ENCODE measurements around the gene SMYD3. TPM values are rescaled to one million over a fixed set of nuclear protein-coding genes. Genes with fewer than 3 reads are reported as not detected.

SMYD3 gene
- total and polyA plus RNA-seq, 2 donors (not counting 1 experiment from before 2014, with no cell fraction given), result 9.7 to 37.2 TPM

DNA sequence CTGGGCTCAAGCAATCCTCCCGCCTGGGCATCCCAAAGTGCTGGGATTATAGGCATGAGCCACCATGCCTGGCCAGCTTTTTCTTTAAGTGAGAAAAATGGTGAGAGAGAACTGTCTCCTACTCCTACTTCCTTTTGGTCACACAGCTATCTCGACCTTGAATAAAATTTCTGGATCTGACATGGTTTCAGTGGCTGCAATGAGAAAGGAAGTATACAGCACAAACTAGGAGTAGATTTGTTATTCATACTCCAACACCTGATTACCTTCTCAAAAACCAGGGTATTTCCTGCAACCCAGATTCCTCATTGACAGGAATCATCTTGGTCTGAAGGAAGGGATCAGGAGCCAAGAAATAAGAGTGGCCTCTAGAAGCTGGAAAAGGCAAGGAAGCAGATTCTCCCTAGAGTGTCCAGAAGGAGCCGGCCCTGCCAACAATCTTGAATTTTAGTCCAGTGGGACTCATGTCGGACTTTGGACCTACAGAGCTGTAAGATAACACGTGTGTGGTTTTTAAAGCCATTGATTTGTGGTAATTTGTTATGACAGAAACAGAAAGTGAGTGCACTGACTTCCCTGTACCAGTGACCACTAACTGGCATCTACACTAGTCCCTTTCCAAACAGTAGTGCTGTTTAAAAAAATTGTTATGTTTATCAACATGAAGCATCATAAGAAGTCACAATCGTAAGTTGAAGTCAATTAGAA lies 516.6 kb downstream of the SMYD3 start:
- Mint-ChIP-seq H3K27ac (no peak overlapping the region), H3K9me3 (ENCODE audit: insufficient read depth) (no peaks in the 10 kb centered on the region), H3K4me3 (no peak overlapping the region), H3K4me1 (peaks cover 3% of the 10 kb centered on the region), H3K27me3 (no peaks in the 10 kb centered on the region)
- ChIA-PET POLR2A (no interaction called here), CTCF (interaction anchor here (1.0 to 1.2 kb wide), 2 partner anchors 11 to 13 kb away, joined by 3 to 4 read pairs; no protein-coding TSS in a partner anchor)
- Histone ChIP-seq H3K4me1 (ENCODE audit: control insufficient read depth in 2 of 2, insufficient read depth in 2 of 2, low read length in 2 of 2) (peaks cover 0 to 7% of the 10 kb centered on the region in 2 donors), H3K27me3 (replicated peaks in 1 of 4; ENCODE audit: control extremely low read depth in 1 of 4, control insufficient read depth in 3 of 4, insufficient read depth in 4 of 4, low read length in 3 of 4) (no peaks in the 10 kb centered on the region), H3K4me2 (replicated peaks; ENCODE audit: low read depth, low read length, poor library complexity, severe bottlenecking) (no peak overlapping the region), H3K4me3 (ENCODE audit: control extremely low read depth in 1 of 5, extremely low read depth in 1 of 5, insufficient read depth in 1 of 5, low read depth in 2 of 5, low read length in 4 of 5) (no peak overlapping the region), H4K20me1 (ENCODE audit: control insufficient read depth, insufficient read depth, low read length, poor library complexity, severe bottlenecking) (no peaks in the 10 kb centered on the region), H3K9me3 (ENCODE audit: control extremely low read depth in 1 of 3, control insufficient read depth in 2 of 3, insufficient read depth in 1 of 3, low read length in 2 of 3) (no peaks in the 10 kb centered on the region), H3K27ac (ENCODE audit: low read length in 2 of 2) (no peak overlapping the region), H3K79me2 (ENCODE audit: control insufficient read depth, insufficient read depth, low read length) (no peaks in the 10 kb centered on the region), H3K9ac (ENCODE audit: low read length) (no peak overlapping the region), H3K36me3 (replicated peaks in 1 of 2; ENCODE audit: control extremely low read depth in 1 of 2, control insufficient read depth in 1 of 2, extremely low read depth in 1 of 2, insufficient read depth in 2 of 2, low read length in 1 of 2) (no peaks in the 10 kb centered on the region), H2AFZ (ENCODE audit: insufficient read depth, low read depth, low read length, poor library complexity, severe bottlenecking) (no peak overlapping the region)
- intact Hi-C loops (cut with micrococcal nuclease), result no loop called here
- ATAC-seq (ENCODE audit: low read depth) (no peak), DNase-seq (no peak)
- WGBS (ENCODE audit: insufficient coverage), result 83% methylated on average over 3 of the region's 6 CpGs
- TF ChIP-seq, protein P1, sequence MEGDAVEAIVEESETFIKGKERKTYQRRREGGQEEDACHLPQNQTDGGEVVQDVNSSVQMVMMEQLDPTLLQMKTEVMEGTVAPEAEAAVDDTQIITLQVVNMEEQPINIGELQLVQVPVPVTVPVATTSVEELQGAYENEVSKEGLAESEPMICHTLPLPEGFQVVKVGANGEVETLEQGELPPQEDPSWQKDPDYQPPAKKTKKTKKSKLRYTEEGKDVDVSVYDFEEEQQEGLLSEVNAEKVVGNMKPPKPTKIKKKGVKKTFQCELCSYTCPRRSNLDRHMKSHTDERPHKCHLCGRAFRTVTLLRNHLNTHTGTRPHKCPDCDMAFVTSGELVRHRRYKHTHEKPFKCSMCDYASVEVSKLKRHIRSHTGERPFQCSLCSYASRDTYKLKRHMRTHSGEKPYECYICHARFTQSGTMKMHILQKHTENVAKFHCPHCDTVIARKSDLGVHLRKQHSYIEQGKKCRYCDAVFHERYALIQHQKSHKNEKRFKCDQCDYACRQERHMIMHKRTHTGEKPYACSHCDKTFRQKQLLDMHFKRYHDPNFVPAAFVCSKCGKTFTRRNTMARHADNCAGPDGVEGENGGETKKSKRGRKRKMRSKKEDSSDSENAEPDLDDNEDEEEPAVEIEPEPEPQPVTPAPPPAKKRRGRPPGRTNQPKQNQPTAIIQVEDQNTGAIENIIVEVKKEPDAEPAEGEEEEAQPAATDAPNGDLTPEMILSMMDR (IDR thresholded peaks at IDR 0.05), result no peak
- no peak for TF ChIP-seq EZH2 (IDR thresholded peaks at IDR 0.05; ENCODE audit: borderline replicate concordance, insufficient read depth, low read depth, low read length, poor library complexity, severe bottlenecking)

DNA sequence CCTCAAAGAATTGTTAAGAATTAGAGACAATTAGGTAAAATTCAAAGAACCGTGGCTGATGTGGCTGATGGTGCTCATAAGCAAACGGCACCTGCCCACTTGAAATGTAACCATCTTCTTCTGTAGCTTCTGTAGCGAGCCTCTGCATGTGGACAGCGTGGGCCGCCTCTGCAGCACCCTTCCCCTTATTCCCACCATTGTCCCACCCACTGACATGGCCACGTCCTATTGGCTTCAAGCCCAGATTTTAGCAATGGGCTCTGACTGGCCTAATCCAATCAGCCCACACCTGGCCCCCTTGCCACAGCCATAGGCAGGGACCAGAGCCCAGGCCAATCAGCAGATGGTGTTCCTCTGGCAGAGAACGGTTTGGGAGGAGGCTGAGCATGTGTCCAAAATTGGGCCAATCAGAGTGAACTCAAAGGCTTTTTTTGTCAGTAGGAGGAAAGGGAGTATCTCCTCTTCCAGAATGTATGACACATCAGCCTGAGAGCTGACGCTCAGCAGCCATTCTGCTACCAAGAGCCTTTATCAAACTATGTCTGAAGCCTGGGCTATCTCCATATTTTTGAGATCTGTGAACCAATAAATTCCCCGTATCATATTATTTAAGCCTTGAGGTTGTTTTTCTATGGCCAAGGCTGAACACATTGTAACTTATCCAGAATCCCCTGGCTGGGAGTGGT lies 518.5 kb downstream of the SMYD3 start:
- POLR2A ChIA-PET, result no interaction called here
- CTCF ChIA-PET, result no interaction called here
- no peak overlapping the region for H3K9ac ChIP-seq (ENCODE audit: low read length)
- no peaks in the 10 kb centered on the region for H3K9me3 Mint-ChIP-seq (ENCODE audit: insufficient read depth)
- intact Hi-C loops (cut with micrococcal nuclease), result no loop called here
- no peak overlapping the region for H3K4me3 Mint-ChIP-seq
- peaks cover 0 to 7% of the 10 kb centered on the region in 2 donors for H3K4me1 ChIP-seq (ENCODE audit: control insufficient read depth in 2 of 2, insufficient read depth in 2 of 2, low read length in 2 of 2)
- no peak overlapping the region for H3K4me3 ChIP-seq (ENCODE audit: control extremely low read depth in 1 of 5, extremely low read depth in 1 of 5, insufficient read depth in 1 of 5, low read depth in 2 of 5, low read length in 4 of 5)
- no peak overlapping the region for H3K27ac ChIP-seq (ENCODE audit: low read length in 2 of 2)
- H3K27ac Mint-ChIP-seq, result no peak overlapping the region
- H2AFZ ChIP-seq (ENCODE audit: insufficient read depth, low read depth, low read length, poor library complexity, severe bottlenecking), result no peak overlapping the region
- no peaks in the 10 kb centered on the region for H3K27me3 ChIP-seq (replicated peaks in 1 of 4; ENCODE audit: control extremely low read depth in 1 of 4, control insufficient read depth in 3 of 4, insufficient read depth in 4 of 4, low read length in 3 of 4)
- no peaks in the 10 kb centered on the region for H3K9me3 ChIP-seq (ENCODE audit: control extremely low read depth in 1 of 3, control insufficient read depth in 2 of 3, insufficient read depth in 1 of 3, low read length in 2 of 3)
- peaks cover 3% of the 10 kb centered on the region for H3K4me1 Mint-ChIP-seq
- no peaks in the 10 kb centered on the region for H3K27me3 Mint-ChIP-seq
- DNase-seq (no peak), ATAC-seq (ENCODE audit: low read depth) (no peak)
- TF ChIP-seq, protein P1 (IDR thresholded peaks at IDR 0.05), result no peak
- no peak for TF ChIP-seq EZH2 (IDR thresholded peaks at IDR 0.05; ENCODE audit: borderline replicate concordance, insufficient read depth, low read depth, low read length, poor library complexity, severe bottlenecking)
- H3K79me2 ChIP-seq (ENCODE audit: control insufficient read depth, insufficient read depth, low read length), result no peaks in the 10 kb centered on the region
- H3K4me2 ChIP-seq (replicated peaks; ENCODE audit: low read depth, low read length, poor library complexity, severe bottlenecking), result no peak overlapping the region
- H4K20me1 ChIP-seq (ENCODE audit: control insufficient read depth, insufficient read depth, low read length, poor library complexity, severe bottlenecking), result no peaks in the 10 kb centered on the region
- no peaks in the 10 kb centered on the region for H3K36me3 ChIP-seq (replicated peaks in 1 of 2; ENCODE audit: control extremely low read depth in 1 of 2, control insufficient read depth in 1 of 2, extremely low read depth in 1 of 2, insufficient read depth in 2 of 2, low read length in 1 of 2)
- 94% methylated on average over 5 of the region's 9 CpGs for WGBS (ENCODE audit: insufficient coverage)
